GM19395 (cell line): ENCODE measurements around the gene DCAF11.
A peak's percentile ranks its signal among the peaks of the same experiment; 100 is the strongest.

ENCODE experiments used
- ATAC-seq: cut with Tn5 transposase; IDR thresholded peaks from one replicate; pipeline ENCODE4 v1.9.1; 2021; ENCODE audit warnings: mild to moderate bottlenecking, moderate library complexity; ENCODE audit not compliant: unreplicated experiment

The DCAF11 gene

GRCh38 chr14:24114532-24115421, at the start of gene DCAF11, which contains the start of gene NRL:
Gene DCAF11 (plus strand): TSS chr14:24114777. CDS start chr14:24115595, 818 bp downstream.
Gene NRL (minus strand): TSS chr14:24114949. CDS start chr14:24082848, 32,101 bp downstream.
- ATAC-seq: peak; percentile 89

- no peak for ATAC-seq
Measured at GRCh38 chr14:24064856-24065255, 49.7 kb upstream of the DCAF11 start.

GRCh38 chr14:24065408-24065807, 49.2 kb upstream of the DCAF11 start:
- no peak for ATAC-seq

GRCh38 chr14:24066496-24067132, 48.0 kb upstream of the DCAF11 start:
- ATAC-seq: no peak

- no peak for ATAC-seq
Measured at GRCh38 chr14:24067133-24068082, 47.2 kb upstream of the DCAF11 start.

GRCh38 chr14:24068711-24069410, 45.7 kb upstream of the DCAF11 start:
- ATAC-seq: no peak

- no peak for ATAC-seq
Measured at GRCh38 chr14:24069411-24069735, 45.2 kb upstream of the DCAF11 start.

- no peak for ATAC-seq
Measured at GRCh38 chr14:24070285-24071143, 44.1 kb upstream of the DCAF11 start.

GRCh38 chr14:24071144-24071697, 43.4 kb upstream of the DCAF11 start, which contains the start of gene CPNE6:
Gene CPNE6 (plus strand): TSS chr14:24071562. CDS start chr14:24072937, 1,375 bp downstream.
- ATAC-seq: no peak

- no peak for ATAC-seq
Measured at GRCh38 chr14:24071836-24072430, 42.6 kb upstream of the DCAF11 start.

- no peak for ATAC-seq
Measured at GRCh38 chr14:24072436-24072835, 42.1 kb upstream of the DCAF11 start.

- ATAC-seq: no peak
Measured at GRCh38 chr14:24072881-24073877, 41.4 kb upstream of the DCAF11 start.

GRCh38 chr14:24074625-24075484, 39.7 kb upstream of the DCAF11 start:
- ATAC-seq: no peak

GRCh38 chr14:24075485-24076301, 38.9 kb upstream of the DCAF11 start:
- peak; percentile 62 for ATAC-seq

GRCh38 chr14:24076302-24076601, 38.3 kb upstream of the DCAF11 start:
- ATAC-seq: no peak

- ATAC-seq: no peak
Measured at GRCh38 chr14:24077086-24077485, 37.5 kb upstream of the DCAF11 start.
